ENCODE results near the gene OTOGL.
"Not testable (repeated sequence)": the region's sequence is repeated elsewhere in the genome, so short reads cannot be mapped to it uniquely, and the experiment has no call there.

Gene OTOGL

DNA sequence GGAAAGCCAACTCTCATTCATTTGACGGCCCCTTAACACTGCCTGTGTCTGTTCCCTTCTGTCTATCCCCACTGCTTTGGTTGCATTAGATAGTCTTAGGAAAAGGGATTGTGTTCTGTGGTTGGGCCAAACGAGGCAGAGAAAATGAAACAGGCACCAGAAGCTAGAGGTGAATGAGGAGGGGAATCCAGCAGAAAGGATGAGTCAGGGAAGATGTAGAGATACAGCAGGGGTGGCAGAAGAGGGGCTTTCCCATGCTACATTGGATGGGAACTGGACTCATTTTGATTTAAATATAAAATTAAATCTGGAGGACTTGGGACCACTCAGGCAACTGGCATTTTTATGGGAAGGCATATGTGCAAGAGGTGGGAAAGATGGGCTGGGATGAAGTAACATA lies 43.3 kb downstream of the OTOGL start:
- Histone ChIP-seq H3K27me3 (ENCODE audit: insufficient read depth, low read length) (no peaks in the 10 kb centered on the region), H2BK120ac (ENCODE audit: insufficient read depth, low read length, poor library complexity) (no peak overlapping the region), H3K9me3 (ENCODE audit: insufficient read depth, low read depth, low read length) (no peaks in the 10 kb centered on the region), H3K4ac (ENCODE audit: low read depth, low read length) (no peak overlapping the region), H2BK12ac (ENCODE audit: low read length) (no peak overlapping the region), H3K4me2 (ENCODE audit: low read length) (no peak overlapping the region), H3K18ac (ENCODE audit: low read length) (no peak overlapping the region), H4K12ac (ENCODE audit: low read depth, low read length) (no peak overlapping the region), H4K91ac (ENCODE audit: low read depth, low read length) (no peak overlapping the region), H3K4me3 (ENCODE audit: low read depth, low read length) (no peak overlapping the region), H3K79me1 (ENCODE audit: low read length) (no peaks in the 10 kb centered on the region), H2AFZ (ENCODE audit: insufficient read depth, low read length, poor library complexity) (no peak overlapping the region), H2AK5ac (ENCODE audit: low read length) (no peak overlapping the region), H3K14ac (ENCODE audit: low read length) (no peak overlapping the region), H3K23ac (ENCODE audit: low read length) (no peak overlapping the region), H3K4me1 (ENCODE audit: control insufficient read depth in 1 of 2, insufficient read depth in 2 of 2, low read length in 2 of 2) (no peaks in the 10 kb centered on the region), H4K8ac (ENCODE audit: low read depth, low read length) (no peak overlapping the region), H3K79me2 (ENCODE audit: control insufficient read depth, insufficient read depth, low read length, poor library complexity) (no peaks in the 10 kb centered on the region), H2BK5ac (ENCODE audit: low read depth, low read length, poor library complexity) (no peak overlapping the region), H3K9ac (ENCODE audit: low read length) (no peak overlapping the region), H3K27ac (ENCODE audit: low read depth, low read length) (no peak overlapping the region), H3K36me3 (ENCODE audit: control insufficient read depth in 1 of 2, insufficient read depth in 2 of 2, low read length in 2 of 2) (no peaks in the 10 kb centered on the region)
- no CpG with 5 or more reads among the region's 2 CpGs for WGBS (ENCODE audit: extremely low coverage, insufficient coverage, insufficient read length)
- no peak for DNase-seq

DNA sequence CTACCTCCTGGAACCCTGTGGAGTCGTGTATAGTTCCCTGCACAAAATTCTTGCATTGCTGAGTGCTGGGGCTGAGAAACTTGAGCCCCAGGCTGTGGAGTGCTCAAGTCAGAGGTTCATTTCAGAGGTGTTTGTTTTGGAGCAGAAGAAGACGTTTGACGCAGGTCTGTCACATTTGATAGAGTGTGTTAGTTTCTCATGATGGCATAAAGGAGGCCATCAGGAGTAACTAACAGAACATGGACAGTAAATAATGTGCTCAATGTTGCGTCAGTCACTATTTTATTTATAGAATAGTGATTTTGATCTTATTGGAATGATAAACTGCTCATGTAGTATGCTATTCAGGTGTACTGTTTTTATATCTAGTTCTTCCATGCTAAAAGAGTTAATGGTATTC lies 44.2 kb downstream of the OTOGL start:
- no peak overlapping the region for H4K91ac ChIP-seq (ENCODE audit: low read depth, low read length)
- H3K9ac ChIP-seq (ENCODE audit: low read length): no peak overlapping the region
- H3K14ac ChIP-seq (ENCODE audit: low read length): no peak overlapping the region
- no peak overlapping the region for H3K4me3 ChIP-seq (ENCODE audit: low read depth, low read length)
- H3K4ac ChIP-seq (ENCODE audit: low read depth, low read length): no peak overlapping the region
- no peak overlapping the region for H2AFZ ChIP-seq (ENCODE audit: insufficient read depth, low read length, poor library complexity)
- H2AK5ac ChIP-seq (ENCODE audit: low read length): no peak overlapping the region
- no peaks in the 10 kb centered on the region for H3K36me3 ChIP-seq (ENCODE audit: control insufficient read depth in 1 of 2, insufficient read depth in 2 of 2, low read length in 2 of 2)
- H3K18ac ChIP-seq (ENCODE audit: low read length): no peak overlapping the region
- H3K79me1 ChIP-seq (ENCODE audit: low read length): no peaks in the 10 kb centered on the region
- H3K79me2 ChIP-seq (ENCODE audit: control insufficient read depth, insufficient read depth, low read length, poor library complexity): no peaks in the 10 kb centered on the region
- H3K27me3 ChIP-seq (ENCODE audit: insufficient read depth, low read length): no peaks in the 10 kb centered on the region
- no peak overlapping the region for H2BK120ac ChIP-seq (ENCODE audit: insufficient read depth, low read length, poor library complexity)
- H4K12ac ChIP-seq (ENCODE audit: low read depth, low read length): no peak overlapping the region
- H3K27ac ChIP-seq (ENCODE audit: low read depth, low read length): no peak overlapping the region
- WGBS (ENCODE audit: extremely low coverage, insufficient coverage, insufficient read length): no CpG with 5 or more reads among the region's 4 CpGs
- H3K4me2 ChIP-seq (ENCODE audit: low read length): no peak overlapping the region
- H4K8ac ChIP-seq (ENCODE audit: low read depth, low read length): no peak overlapping the region
- H3K4me1 ChIP-seq (ENCODE audit: control insufficient read depth in 1 of 2, insufficient read depth in 2 of 2, low read length in 2 of 2): no peaks in the 10 kb centered on the region
- H2BK5ac ChIP-seq (ENCODE audit: low read depth, low read length, poor library complexity): no peak overlapping the region
- no peak overlapping the region for H3K23ac ChIP-seq (ENCODE audit: low read length)
- no peak for DNase-seq
- H3K9me3 ChIP-seq (ENCODE audit: insufficient read depth, low read depth, low read length): no peaks in the 10 kb centered on the region
- no peak overlapping the region for H2BK12ac ChIP-seq (ENCODE audit: low read length)

DNA sequence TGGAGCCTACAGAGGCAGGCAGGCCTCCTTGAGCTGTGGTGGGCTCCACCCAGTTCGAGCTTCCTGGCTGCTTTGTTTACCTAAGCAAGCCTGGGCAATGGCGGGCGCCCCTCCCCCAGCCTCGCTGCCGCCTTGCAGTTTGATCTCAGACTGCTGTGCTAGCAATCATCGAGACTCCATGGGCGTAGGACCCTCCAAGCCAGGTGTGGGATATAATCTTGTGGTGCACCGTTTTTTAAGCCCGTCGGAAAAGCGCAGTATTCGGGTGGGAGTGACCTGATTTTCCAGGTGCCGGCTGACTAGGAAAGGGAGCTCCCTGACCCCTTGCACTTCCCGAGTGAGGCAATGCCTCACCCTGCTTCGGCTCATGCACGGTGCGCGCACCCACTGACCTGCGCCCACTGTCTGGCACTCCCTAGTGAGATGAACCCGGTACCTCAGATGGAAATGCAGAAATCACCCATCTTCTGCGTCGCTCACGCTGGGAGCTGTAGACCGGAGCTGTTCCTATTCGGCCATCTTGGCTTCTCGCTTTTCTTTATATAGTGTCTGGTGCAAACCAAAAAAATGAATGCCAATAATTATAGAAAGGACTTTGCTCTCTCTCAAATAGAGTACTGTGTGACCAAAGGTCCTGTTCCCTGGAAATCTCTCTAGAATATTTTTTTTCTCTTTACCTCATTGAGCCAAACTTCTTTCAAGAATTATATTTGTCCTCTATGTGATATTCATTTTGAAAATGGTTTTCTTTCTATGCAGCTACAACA lies 50.4 kb downstream of the OTOGL start:
- H2BK12ac ChIP-seq (ENCODE audit: low read length); H3K27me3 ChIP-seq (ENCODE audit: insufficient read depth, low read length); H3K27ac ChIP-seq (ENCODE audit: low read depth, low read length); H3K23ac ChIP-seq (ENCODE audit: low read length); H3K9ac ChIP-seq (ENCODE audit: low read length); H3K4ac ChIP-seq (ENCODE audit: low read depth, low read length); H3K36me3 ChIP-seq (ENCODE audit: control insufficient read depth in 1 of 2, insufficient read depth in 2 of 2, low read length in 2 of 2); H4K8ac ChIP-seq (ENCODE audit: low read depth, low read length); H2BK5ac ChIP-seq (ENCODE audit: low read depth, low read length, poor library complexity); H3K14ac ChIP-seq (ENCODE audit: low read length); H3K9me3 ChIP-seq (ENCODE audit: insufficient read depth, low read depth, low read length); H2AFZ ChIP-seq (ENCODE audit: insufficient read depth, low read length, poor library complexity); H3K4me1 ChIP-seq (ENCODE audit: control insufficient read depth in 1 of 2, insufficient read depth in 2 of 2, low read length in 2 of 2); H3K4me3 ChIP-seq (ENCODE audit: low read depth, low read length); H3K4me2 ChIP-seq (ENCODE audit: low read length); H4K12ac ChIP-seq (ENCODE audit: low read depth, low read length); H2AK5ac ChIP-seq (ENCODE audit: low read length); H4K91ac ChIP-seq (ENCODE audit: low read depth, low read length); H3K79me1 ChIP-seq (ENCODE audit: low read length); H3K18ac ChIP-seq (ENCODE audit: low read length); H2BK120ac ChIP-seq (ENCODE audit: insufficient read depth, low read length, poor library complexity); DNase-seq; H3K79me2 ChIP-seq (ENCODE audit: control insufficient read depth, insufficient read depth, low read length, poor library complexity): not testable (repeated sequence)
- WGBS (ENCODE audit: extremely low coverage, insufficient coverage, insufficient read length): no CpG with 5 or more reads among the region's 26 CpGs

DNA sequence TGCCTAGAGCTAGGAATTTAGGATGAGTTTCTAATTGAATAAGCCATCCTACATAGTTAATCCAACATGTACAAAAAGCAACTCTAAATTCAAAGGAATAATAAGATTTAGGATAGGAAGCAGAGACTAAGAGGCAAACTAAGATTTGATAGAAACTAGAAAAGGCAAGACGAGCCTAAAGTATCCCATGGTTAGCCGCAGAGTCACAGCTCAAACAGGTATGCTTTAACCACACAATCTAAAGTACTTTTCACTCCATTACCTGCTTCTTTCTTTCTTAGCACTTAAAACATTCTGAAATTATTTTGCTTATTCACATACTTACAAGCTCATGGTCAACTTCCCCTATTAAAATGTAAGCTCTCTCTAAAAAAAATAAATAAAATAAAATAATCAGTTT lies 51.8 kb downstream of the OTOGL start:
- no peak overlapping the region for H2BK120ac ChIP-seq (ENCODE audit: insufficient read depth, low read length, poor library complexity)
- no peak overlapping the region for H3K27ac ChIP-seq (ENCODE audit: low read depth, low read length)
- no peak overlapping the region for H2BK12ac ChIP-seq (ENCODE audit: low read length)
- no peak overlapping the region for H3K4me3 ChIP-seq (ENCODE audit: low read depth, low read length)
- H3K79me1 ChIP-seq (ENCODE audit: low read length): no peaks in the 10 kb centered on the region
- no peak overlapping the region for H4K12ac ChIP-seq (ENCODE audit: low read depth, low read length)
- H3K4ac ChIP-seq (ENCODE audit: low read depth, low read length): no peak overlapping the region
- no CpG with 5 or more reads among the region's 2 CpGs for WGBS (ENCODE audit: extremely low coverage, insufficient coverage, insufficient read length)
- H3K9me3 ChIP-seq (ENCODE audit: insufficient read depth, low read depth, low read length): no peaks in the 10 kb centered on the region
- no peaks in the 10 kb centered on the region for H3K27me3 ChIP-seq (ENCODE audit: insufficient read depth, low read length)
- no peak overlapping the region for H3K23ac ChIP-seq (ENCODE audit: low read length)
- H4K91ac ChIP-seq (ENCODE audit: low read depth, low read length): no peak overlapping the region
- no peak overlapping the region for H2AFZ ChIP-seq (ENCODE audit: insufficient read depth, low read length, poor library complexity)
- no peaks in the 10 kb centered on the region for H3K79me2 ChIP-seq (ENCODE audit: control insufficient read depth, insufficient read depth, low read length, poor library complexity)
- H3K18ac ChIP-seq (ENCODE audit: low read length): no peak overlapping the region
- H3K4me2 ChIP-seq (ENCODE audit: low read length): no peak overlapping the region
- no peak overlapping the region for H2AK5ac ChIP-seq (ENCODE audit: low read length)
- H3K4me1 ChIP-seq (ENCODE audit: control insufficient read depth in 1 of 2, insufficient read depth in 2 of 2, low read length in 2 of 2): no peaks in the 10 kb centered on the region
- H3K14ac ChIP-seq (ENCODE audit: low read length): no peak overlapping the region
- no peaks in the 10 kb centered on the region for H3K36me3 ChIP-seq (ENCODE audit: control insufficient read depth in 1 of 2, insufficient read depth in 2 of 2, low read length in 2 of 2)
- H2BK5ac ChIP-seq (ENCODE audit: low read depth, low read length, poor library complexity): no peak overlapping the region
- H3K9ac ChIP-seq (ENCODE audit: low read length): no peak overlapping the region
- DNase-seq: no peak
- no peak overlapping the region for H4K8ac ChIP-seq (ENCODE audit: low read depth, low read length)

All from trophoblast cell (in vitro differentiated cells and primary cell).